Hematopoietic multipotent progenitor cell treated with erythropoietin and hydrocortisone succinate and interleukin-3 and kit ligand, for 6 days (in vitro differentiated cells): ENCODE results near the gene CTBP1.

Experiments used
- DNase-seq: peaks from one replicate; pipeline ENCODE4 v3.0.0-alpha.2; 2015

CTBP1 gene

GRCh38 chr4:1221155-1221870, 27.6 kb downstream of the CTBP1 start:
- no peak for DNase-seq

- no peak for DNase-seq
Observed at GRCh38 chr4:1220566-1220965, 28.4 kb downstream of the CTBP1 start.

GRCh38 chr4:1219566-1219950, 29.4 kb downstream of the CTBP1 start:
- DNase-seq: no peak

- peak; percentile 35 for DNase-seq
Observed at GRCh38 chr4:1218634-1219565, 30.0 kb downstream of the CTBP1 start.

GRCh38 chr4:1217366-1217765, 31.6 kb downstream of the CTBP1 start:
- no peak for DNase-seq

- peak; percentile 66 for DNase-seq
Observed at GRCh38 chr4:1216869-1217294, 32.0 kb downstream of the CTBP1 start.

GRCh38 chr4:1216076-1216614, 32.8 kb downstream of the CTBP1 start:
- DNase-seq: no peak

- DNase-seq: no peak
Observed at GRCh38 chr4:1215141-1216075, 33.5 kb downstream of the CTBP1 start.

- no peak for DNase-seq
Observed at GRCh38 chr4:1214101-1215095, 34.5 kb downstream of the CTBP1 start.

- DNase-seq: no peak
Observed at GRCh38 chr4:1213336-1213995, 35.5 kb downstream of the CTBP1 start.

- no peak for DNase-seq
Observed at GRCh38 chr4:1212546-1213335, 36.2 kb downstream of the CTBP1 start.

- DNase-seq: no peak
Observed at GRCh38 chr4:1211891-1212545, 36.9 kb downstream of the CTBP1 start.

GRCh38 chr4:1211371-1211770, 37.6 kb downstream of the CTBP1 start:
- DNase-seq: no peak

- no peak for DNase-seq
Observed at GRCh38 chr4:1210971-1211370, 38.0 kb downstream of the CTBP1 start.

- no peak for DNase-seq
Observed at GRCh38 chr4:1210241-1210841, 38.6 kb downstream of the CTBP1 start.

- DNase-seq: peak; percentile 32
Observed at GRCh38 chr4:1209821-1210220, 39.1 kb downstream of the CTBP1 start.

- peak; percentile 83 for DNase-seq
Observed at GRCh38 chr4:1208970-1209704, 39.8 kb downstream of the CTBP1 start.
